ENCODE measurements around the gene ZNF79. TPM values are rescaled to one million over a fixed set of nuclear protein-coding genes. Genes with fewer than 3 reads are reported as not detected.

The ZNF79 gene
- total RNA-seq, 3 donors from 2014 or later = 5.1 to 13.6 (median 5.7) TPM

GRCh38 chr9:127489471-127490115 is 65.4 kb downstream of the ZNF79 start:
- no peak overlapping the region for H3K4me3 ChIP-seq
- H3K36me3 ChIP-seq (ENCODE audit: low read depth) = no peaks in the 10 kb centered on the region
- ATAC-seq (no peak), DNase-seq (no peak)
- intact Hi-C loops (cut with DNase I, micrococcal nuclease) = no loop called here
- TF ChIP-seq, protein P1, sequence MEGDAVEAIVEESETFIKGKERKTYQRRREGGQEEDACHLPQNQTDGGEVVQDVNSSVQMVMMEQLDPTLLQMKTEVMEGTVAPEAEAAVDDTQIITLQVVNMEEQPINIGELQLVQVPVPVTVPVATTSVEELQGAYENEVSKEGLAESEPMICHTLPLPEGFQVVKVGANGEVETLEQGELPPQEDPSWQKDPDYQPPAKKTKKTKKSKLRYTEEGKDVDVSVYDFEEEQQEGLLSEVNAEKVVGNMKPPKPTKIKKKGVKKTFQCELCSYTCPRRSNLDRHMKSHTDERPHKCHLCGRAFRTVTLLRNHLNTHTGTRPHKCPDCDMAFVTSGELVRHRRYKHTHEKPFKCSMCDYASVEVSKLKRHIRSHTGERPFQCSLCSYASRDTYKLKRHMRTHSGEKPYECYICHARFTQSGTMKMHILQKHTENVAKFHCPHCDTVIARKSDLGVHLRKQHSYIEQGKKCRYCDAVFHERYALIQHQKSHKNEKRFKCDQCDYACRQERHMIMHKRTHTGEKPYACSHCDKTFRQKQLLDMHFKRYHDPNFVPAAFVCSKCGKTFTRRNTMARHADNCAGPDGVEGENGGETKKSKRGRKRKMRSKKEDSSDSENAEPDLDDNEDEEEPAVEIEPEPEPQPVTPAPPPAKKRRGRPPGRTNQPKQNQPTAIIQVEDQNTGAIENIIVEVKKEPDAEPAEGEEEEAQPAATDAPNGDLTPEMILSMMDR (IDR thresholded peaks at IDR 0.05) = no peak
- H3K4me1 ChIP-seq (ENCODE audit: low read depth) = no peaks in the 10 kb centered on the region
- no peaks in the 10 kb centered on the region for H3K9me3 ChIP-seq

GRCh38 chr9:127490535-127491230 is 66.5 kb downstream of the ZNF79 start:
- H3K4me1 ChIP-seq (ENCODE audit: low read depth) = peaks cover 6% of the 10 kb centered on the region
- no peaks in the 10 kb centered on the region for H3K36me3 ChIP-seq (ENCODE audit: low read depth)
- DNase-seq (no peak), ATAC-seq (no peak)
- H3K4me3 ChIP-seq = no peak overlapping the region
- TF ChIP-seq, protein P1 (IDR thresholded peaks at IDR 0.05) = no peak
- intact Hi-C loops (cut with DNase I, micrococcal nuclease) = no loop called here
- H3K9me3 ChIP-seq = no peaks in the 10 kb centered on the region

GRCh38 chr9:127491516-127491915 is 67.3 kb downstream of the ZNF79 start:
- H3K36me3 ChIP-seq (ENCODE audit: low read depth) = no peaks in the 10 kb centered on the region
- H3K4me3 ChIP-seq = no peak overlapping the region
- intact Hi-C loops (cut with DNase I, micrococcal nuclease) = no loop called here
- TF ChIP-seq, protein P1 (IDR thresholded peaks at IDR 0.05) = no peak
- no peaks in the 10 kb centered on the region for H3K9me3 ChIP-seq
- no peak for ATAC-seq
- H3K4me1 ChIP-seq (ENCODE audit: low read depth) = peaks cover 6% of the 10 kb centered on the region
- no peak for DNase-seq

DNA sequence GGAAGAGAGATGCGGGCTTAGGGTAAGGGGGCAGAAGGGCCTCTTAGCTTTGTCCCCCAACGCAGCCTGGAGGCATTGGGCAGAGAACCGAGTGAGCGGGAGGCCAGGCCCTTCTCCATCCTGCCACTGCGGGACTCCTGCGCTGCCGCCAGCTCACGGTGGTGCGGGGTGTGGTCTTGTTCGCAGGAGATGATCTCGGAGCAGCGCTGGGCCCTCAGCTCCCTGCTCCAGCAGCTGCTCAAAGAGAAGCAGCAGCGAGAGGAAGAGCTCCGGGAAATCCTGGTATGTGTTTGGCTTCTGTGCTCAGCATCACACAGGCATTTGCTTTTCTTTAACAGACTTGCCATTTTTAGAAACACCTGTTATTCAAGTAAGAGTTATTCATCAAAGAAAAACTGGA is 68.4 kb downstream of the ZNF79 start:
- no peaks in the 10 kb centered on the region for H3K9me3 ChIP-seq
- intact Hi-C loops (cut with DNase I, micrococcal nuclease) = no loop called here
- H3K4me3 ChIP-seq = no peak overlapping the region
- peaks cover 6% of the 10 kb centered on the region for H3K4me1 ChIP-seq (ENCODE audit: low read depth)
- DNase-seq (no peak), ATAC-seq (no peak)
- TF ChIP-seq, protein P1 (IDR thresholded peaks at IDR 0.05) = no peak
- no peaks in the 10 kb centered on the region for H3K36me3 ChIP-seq (ENCODE audit: low read depth)

- Histone ChIP-seq H3K4me3 (no peak overlapping the region), H3K36me3 (ENCODE audit: low read depth) (no peaks in the 10 kb centered on the region), H3K4me1 (ENCODE audit: low read depth) (peaks cover 6% of the 10 kb centered on the region), H3K9me3 (no peaks in the 10 kb centered on the region)
- DNase-seq (peak in 1 of 3 donors; percentile 33), ATAC-seq (no peak)
- intact Hi-C loops (cut with DNase I, micrococcal nuclease) = no loop called here
- TF ChIP-seq, protein P1 (IDR thresholded peaks at IDR 0.05) = no peak
Observed at GRCh38 chr9:127493592-127494303, 69.6 kb downstream of the ZNF79 start.
